GM18499 (cell line): ENCODE measurements around the gene FCGR2B.
"Not testable (repeated sequence)": the region's sequence is repeated elsewhere in the genome, so short reads cannot be mapped to it uniquely, and the experiment has no call there.

Experiments
- ATAC-seq: cut with Tn5 transposase; IDR thresholded peaks from one replicate; pipeline ENCODE4 v1.9.1; 2021; ENCODE audit warnings: moderate number of reproducible peaks; ENCODE audit not compliant: insufficient read depth, unreplicated experiment

The FCGR2B gene

GRCh38 chr1:161644855-161645254 is 18.1 kb upstream of the FCGR2B start:
- ATAC-seq: not testable (repeated sequence)

GRCh38 chr1:161647507-161648360 is 15.2 kb upstream of the FCGR2B start:
- ATAC-seq: not testable (repeated sequence)

- not testable (repeated sequence) for ATAC-seq
Observed at GRCh38 chr1:161653541-161653940, 9.4 kb upstream of the FCGR2B start.

GRCh38 chr1:161653971-161654370 is 9.0 kb upstream of the FCGR2B start:
- ATAC-seq: not testable (repeated sequence)

GRCh38 chr1:161658524-161658923 is 4.4 kb upstream of the FCGR2B start:
- ATAC-seq: not testable (repeated sequence)

GRCh38 chr1:161661660-161662311 is 1.2 kb upstream of the FCGR2B start:
- ATAC-seq: not testable (repeated sequence)

GRCh38 chr1:161663569-161663968 is 626 bp downstream of the FCGR2B start:
- not testable (repeated sequence) for ATAC-seq

- not testable (repeated sequence) for ATAC-seq
Observed at GRCh38 chr1:161664689-161665088, 1.7 kb downstream of the FCGR2B start.

- ATAC-seq: not testable (repeated sequence)
Observed at GRCh38 chr1:161671045-161672020, 8.4 kb downstream of the FCGR2B start.

GRCh38 chr1:161673437-161673836 is 10.5 kb downstream of the FCGR2B start:
- not testable (repeated sequence) for ATAC-seq

GRCh38 chr1:161674447-161674846 is 11.5 kb downstream of the FCGR2B start:
- ATAC-seq: not testable (repeated sequence)

- not testable (repeated sequence) for ATAC-seq
Observed at GRCh38 chr1:161674908-161675307, 12.0 kb downstream of the FCGR2B start.

- ATAC-seq: no peak
Observed at GRCh38 chr1:161676441-161676840, 13.5 kb downstream of the FCGR2B start.

GRCh38 chr1:161676958-161677689 is 14.2 kb downstream of the FCGR2B start:
- ATAC-seq: no peak

- no peak for ATAC-seq
Observed at GRCh38 chr1:161678500-161678899, 15.6 kb downstream of the FCGR2B start.

GRCh38 chr1:161681879-161682278 is 18.9 kb downstream of the FCGR2B start:
- ATAC-seq: no peak

GRCh38 chr1:161688946-161689345 is 26.0 kb downstream of the FCGR2B start:
- no peak for ATAC-seq

- no peak for ATAC-seq
Observed at GRCh38 chr1:161691846-161692245, 28.9 kb downstream of the FCGR2B start.

GRCh38 chr1:161693020-161693712 is 30.2 kb downstream of the FCGR2B start:
- ATAC-seq: not testable (repeated sequence)
